Esophagus mucosa (tissue), 1 donor: ENCODE data around the gene APOOL. TPM values are rescaled to one million over a fixed set of nuclear protein-coding genes. Genes with fewer than 3 reads are reported as not detected.
A peak's percentile ranks its signal among the peaks of the same experiment; 100 is the strongest.
"Not testable (repeated sequence)": the region's sequence is repeated elsewhere in the genome, so short reads cannot be mapped to it uniquely, and the experiment has no call there.

Source experiments
- ATAC-seq: fragments of 200-7000 bp; cut with Tn5 transposase; one replicate; pipeline ENCODE4 v1.9.1; 2020
- total RNA-seq: library from RNA; stranded (reverse); gene quantifications from one replicate; pipeline ENCODE4 v1.2.4, GENCODE V29; 2023
- donor health status: DM: yes; HTN: yes; CAD: no.

APOOL gene
- total RNA-seq, result 16.4 TPM

DNA sequence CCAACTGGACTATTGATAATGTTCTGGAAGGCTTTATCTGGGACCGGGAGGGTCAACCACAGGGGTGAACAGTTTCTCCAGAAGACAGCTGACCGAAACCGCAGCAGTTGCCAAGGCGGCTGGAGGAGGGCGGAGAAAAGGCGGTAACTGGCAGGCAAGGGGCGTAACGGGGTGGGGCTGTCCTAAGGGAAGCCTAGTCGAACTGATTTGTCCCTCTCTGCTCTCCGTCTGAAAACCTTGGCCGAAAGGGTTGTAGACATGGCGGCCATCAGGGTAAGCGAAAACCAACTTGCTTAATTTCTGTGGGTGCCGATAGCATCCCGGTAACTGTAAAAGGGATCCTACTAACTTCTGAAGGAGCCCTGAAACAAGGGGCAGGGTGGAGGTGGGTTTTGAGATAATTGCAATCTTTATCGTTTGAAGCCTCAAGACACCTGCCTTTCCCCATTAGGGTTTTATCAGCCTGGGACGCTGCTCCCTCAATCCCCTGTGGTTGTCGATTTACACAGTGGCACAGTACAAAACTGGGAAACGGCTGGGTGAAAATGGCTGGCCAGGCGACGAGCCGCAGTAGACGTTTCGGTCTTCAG, at the start of gene APOOL:
Gene APOOL (plus strand): TSS at position 223 of the 590 bp plus-strand sequence. CDS start 36 bp downstream, at position 259.
- peak; percentile 99 for ATAC-seq

GRCh38 chrX:84956304-84956703, 47.4 kb upstream of the APOOL start:
- no peak for ATAC-seq

DNA sequence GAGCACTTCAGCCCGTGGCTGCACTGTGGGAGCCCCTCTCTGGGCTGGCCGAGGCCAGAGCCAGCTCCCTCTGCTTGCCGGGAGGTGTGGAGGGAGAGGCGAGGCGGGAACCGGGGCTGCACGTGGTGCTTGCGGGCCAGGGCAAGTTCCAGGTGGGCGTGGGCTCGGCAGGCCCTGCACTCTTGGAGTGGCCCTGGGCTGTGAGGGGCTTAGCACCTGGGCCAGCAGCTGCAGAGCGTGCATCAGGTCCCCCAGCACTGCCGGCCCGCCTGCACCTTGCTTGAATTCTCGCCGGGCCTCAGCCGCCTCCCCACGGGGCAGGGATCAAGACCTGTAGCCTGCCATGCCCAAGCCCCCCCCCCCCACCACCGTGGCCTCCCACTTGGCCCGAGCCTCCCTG, 28.9 kb upstream of the APOOL start:
- ATAC-seq, result no peak

DNA sequence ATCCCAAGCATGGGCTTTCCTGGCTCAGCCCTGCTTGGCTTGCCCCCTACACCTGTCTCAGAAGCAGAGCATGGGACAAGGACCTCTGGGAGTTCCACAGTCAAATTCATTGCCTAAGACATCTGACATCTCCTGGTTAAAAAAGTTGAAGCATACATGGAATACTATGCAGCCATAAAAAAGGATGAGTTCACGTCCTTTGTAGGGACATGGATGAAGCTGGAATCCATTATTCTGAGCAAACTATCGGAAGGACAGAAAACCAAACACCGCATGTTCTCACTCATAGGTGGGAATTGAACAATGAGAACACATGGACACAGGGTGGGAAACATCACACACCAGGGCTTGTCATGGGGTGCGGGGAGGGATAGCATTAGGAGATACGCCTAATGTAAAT, 11.9 kb upstream of the APOOL start:
- not testable (repeated sequence) for ATAC-seq

GRCh38 chrX:84993150-84993549, 10.5 kb upstream of the APOOL start:
- ATAC-seq, result no peak

DNA sequence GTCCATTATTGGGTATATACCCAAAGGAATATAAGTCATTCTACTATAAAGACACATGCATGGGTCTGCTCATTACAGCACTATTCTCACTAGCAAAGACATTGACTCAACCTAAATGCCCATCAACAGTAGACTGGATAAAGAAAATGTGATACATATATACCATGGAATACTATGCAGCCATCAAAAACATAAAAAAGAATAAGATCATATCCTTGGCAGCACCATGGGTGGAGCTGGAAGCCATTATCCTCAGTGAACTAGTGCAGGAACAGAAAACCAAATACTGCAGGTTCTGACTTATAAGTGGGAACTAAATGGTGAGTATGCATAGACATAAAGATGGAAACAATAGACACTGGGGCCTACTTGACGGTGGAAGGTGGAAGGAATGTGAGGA, 2.3 kb upstream of the APOOL start:
- no peak for ATAC-seq

- peak; percentile 68 for ATAC-seq
Observed at GRCh38 chrX:85004255-85004654, 578 bp downstream of the APOOL start.

- no peak for ATAC-seq
Observed at GRCh38 chrX:85012098-85012497, 8.4 kb downstream of the APOOL start.

DNA sequence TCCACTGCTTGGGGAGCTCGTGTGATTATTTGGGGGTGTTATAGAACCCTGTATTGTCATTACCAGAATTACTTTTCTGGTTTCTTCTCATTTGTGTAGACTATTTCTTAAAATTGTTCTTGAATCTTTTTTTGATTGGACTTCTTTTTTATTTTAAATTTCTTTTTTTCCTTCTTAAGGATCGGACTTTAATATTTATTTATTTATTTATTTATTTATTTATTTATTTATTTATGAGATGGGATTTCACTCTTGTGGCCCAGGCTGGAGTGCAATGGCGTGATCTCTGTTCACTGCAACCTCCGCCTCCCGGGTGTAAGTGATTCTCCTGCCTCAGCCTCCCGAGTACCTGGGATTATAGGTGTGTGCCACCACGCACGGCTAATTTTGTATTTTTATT, 11.7 kb downstream of the APOOL start:
- not testable (repeated sequence) for ATAC-seq

DNA sequence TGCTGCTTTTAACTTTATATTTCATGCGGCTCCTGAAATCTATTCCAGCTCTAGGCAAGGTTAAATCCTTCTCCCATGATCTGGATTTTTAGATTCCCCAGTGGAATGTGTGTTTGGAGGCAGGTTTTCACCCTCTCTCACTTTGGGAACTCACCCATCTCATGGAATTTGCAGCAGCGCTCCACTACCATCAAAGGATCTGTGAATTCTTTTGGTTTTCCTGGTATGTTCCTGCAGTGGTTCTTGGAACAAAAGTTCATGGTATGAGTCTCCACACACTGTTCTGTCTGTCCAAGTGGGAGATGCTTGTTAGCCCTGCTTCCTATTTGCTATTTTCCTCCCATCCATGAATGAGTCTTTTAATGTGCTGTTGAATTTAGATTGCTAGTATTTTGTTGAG, 14.0 kb downstream of the APOOL start:
- ATAC-seq, result no peak

DNA sequence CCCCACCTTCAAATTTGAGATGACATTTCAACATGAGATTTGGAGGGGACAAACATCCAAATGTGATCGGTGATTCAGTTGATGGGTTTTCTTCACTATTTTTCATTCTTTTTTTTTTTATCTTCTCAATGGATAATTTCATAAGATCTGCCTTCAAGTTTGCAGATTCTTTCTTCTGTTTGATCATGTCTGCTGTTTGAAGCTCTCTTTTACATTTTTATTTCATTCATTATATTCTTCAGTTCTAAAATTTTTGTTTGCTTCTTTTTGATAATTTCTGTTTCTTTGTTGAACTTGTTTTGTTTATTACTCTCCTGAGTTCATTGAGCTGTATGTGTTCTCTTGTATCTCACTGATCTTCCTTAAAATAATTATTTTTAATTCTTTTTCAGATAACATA, 14.8 kb downstream of the APOOL start:
- no peak for ATAC-seq

GRCh38 chrX:85020216-85020615, 16.5 kb downstream of the APOOL start:
- no peak for ATAC-seq

- ATAC-seq, result no peak
Observed at GRCh38 chrX:85024044-85024443, 20.4 kb downstream of the APOOL start.

- ATAC-seq, result no peak
Observed at GRCh38 chrX:85024562-85024961, 20.9 kb downstream of the APOOL start.

DNA sequence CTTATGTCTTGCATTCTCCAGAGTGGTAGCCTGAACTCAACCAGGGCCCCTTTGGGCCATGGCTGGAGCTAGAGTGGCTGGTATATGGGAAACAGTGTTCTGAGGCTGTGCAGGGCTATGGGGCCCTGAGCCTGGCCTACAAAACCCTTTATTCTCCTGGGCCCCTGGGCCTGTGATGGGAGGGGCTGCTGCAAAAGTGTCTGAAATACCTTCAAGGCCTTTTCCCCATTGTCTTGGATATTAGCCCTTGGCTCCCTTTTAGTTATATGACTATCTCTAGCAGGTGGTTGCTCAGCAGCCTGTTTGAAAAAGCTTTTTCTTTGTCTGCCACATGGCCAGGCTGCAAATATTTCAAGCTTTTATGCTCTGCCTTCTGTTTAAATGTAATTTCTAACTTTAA, 22.5 kb downstream of the APOOL start:
- ATAC-seq, result no peak

GRCh38 chrX:85029043-85029442, 25.4 kb downstream of the APOOL start:
- ATAC-seq, result no peak

- no peak for ATAC-seq
Observed at GRCh38 chrX:85031505-85031904, 27.8 kb downstream of the APOOL start.

- no peak for ATAC-seq
Observed at GRCh38 chrX:85037114-85037513, 33.4 kb downstream of the APOOL start.

GRCh38 chrX:85051627-85052026, 48.0 kb downstream of the APOOL start:
- ATAC-seq, result no peak

DNA sequence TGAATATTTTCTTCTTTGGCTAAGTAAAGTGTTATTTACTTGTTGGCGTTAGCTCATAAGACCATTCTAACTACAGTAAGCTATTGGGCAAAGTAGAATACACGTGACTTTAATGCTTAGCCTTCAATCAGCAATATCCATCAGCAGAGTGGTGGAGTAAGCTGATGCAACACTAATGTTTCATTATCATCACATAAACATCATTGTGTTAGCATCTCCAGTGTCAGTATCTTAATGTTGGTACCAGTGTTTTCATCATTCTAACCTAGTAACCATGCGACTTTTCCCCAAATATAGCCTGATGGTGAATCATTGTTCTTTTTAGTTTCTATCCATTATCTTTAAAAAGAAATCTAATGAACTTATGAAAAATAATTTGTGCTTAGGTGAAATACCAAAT, 48.5 kb downstream of the APOOL start:
- no peak for ATAC-seq

GRCh38 chrX:85052636-85053343, 49.1 kb downstream of the APOOL start:
- ATAC-seq, result no peak

DNA sequence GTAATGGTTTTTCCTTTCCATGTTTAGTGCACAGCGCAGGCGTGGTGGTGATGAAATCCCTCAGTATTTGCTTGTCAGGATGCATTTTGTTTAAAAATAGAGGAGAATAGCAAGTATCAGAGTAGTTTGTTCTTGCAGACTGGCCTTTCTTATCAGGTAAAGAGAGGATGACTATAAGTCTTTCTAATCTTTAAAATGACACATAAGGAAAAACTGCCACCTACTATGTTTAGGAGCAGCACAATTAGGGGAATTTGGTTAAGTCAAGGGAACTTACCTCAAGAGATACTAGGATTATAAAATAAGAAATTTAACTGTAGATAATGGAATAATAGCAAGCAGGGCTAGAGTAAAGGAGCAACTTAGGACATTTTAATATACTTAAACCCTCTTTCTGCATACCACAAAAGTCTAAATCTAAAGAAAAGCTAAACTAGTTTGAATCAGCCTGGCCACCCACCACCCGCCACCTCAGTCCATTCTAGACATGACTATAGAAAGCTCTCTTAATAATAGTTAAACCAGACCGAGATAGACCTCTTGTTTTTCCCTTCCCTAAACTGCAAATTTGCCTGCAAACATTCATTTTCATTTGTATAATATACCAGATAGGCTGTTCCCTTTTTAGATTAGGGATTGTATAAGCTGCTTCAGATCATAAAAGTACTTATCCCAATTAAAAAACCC, 62.0 kb downstream of the APOOL start:
- no peak for ATAC-seq

GRCh38 chrX:85077247-85077646, 73.6 kb downstream of the APOOL start:
- not testable (repeated sequence) for ATAC-seq

- ATAC-seq, result no peak
Observed at GRCh38 chrX:85084770-85085393, 81.2 kb downstream of the APOOL start.
